Activated CD4-positive, alpha-beta T cell treated with anti-CD3 and anti-CD28 coated beads for 48 hours (primary cell): Measurements from ENCODE around the gene GRPEL1.

Source experiments
- DNase-seq: peaks from one replicate; pipeline ENCODE4 v3.0.0-alpha.2; 2020

The GRPEL1 gene

GRCh38 chr4:7067452-7068278 is at the start of gene GRPEL1:
TSS of gene GRPEL1 (minus strand) at chr4:7068064. CDS start at chr4:7068032, 32 bp downstream.
- DNase-seq, result peak; percentile 100

- no peak for DNase-seq
Observed at GRCh38 chr4:7116705-7117104, 48.8 kb upstream of the GRPEL1 start.

- DNase-seq, result no peak
Observed at GRCh38 chr4:7115557-7116340, 47.9 kb upstream of the GRPEL1 start.

- DNase-seq, result no peak
Observed at GRCh38 chr4:7112656-7113055, 44.8 kb upstream of the GRPEL1 start.

GRCh38 chr4:7111441-7111840 is 43.6 kb upstream of the GRPEL1 start:
- DNase-seq, result no peak

- DNase-seq, result no peak
Observed at GRCh38 chr4:7110546-7110945, 42.7 kb upstream of the GRPEL1 start.

GRCh38 chr4:7109169-7109568 is 41.3 kb upstream of the GRPEL1 start:
- no peak for DNase-seq

GRCh38 chr4:7108660-7109059 is 40.8 kb upstream of the GRPEL1 start:
- no peak for DNase-seq

GRCh38 chr4:7108046-7108625 is 40.3 kb upstream of the GRPEL1 start:
- DNase-seq, result no peak

GRCh38 chr4:7107166-7107905 is 39.5 kb upstream of the GRPEL1 start:
- no peak for DNase-seq

- no peak for DNase-seq
Observed at GRCh38 chr4:7105276-7105675, 37.4 kb upstream of the GRPEL1 start.

GRCh38 chr4:7104366-7105031 is 36.6 kb upstream of the GRPEL1 start:
- no peak for DNase-seq

- DNase-seq, result no peak
Observed at GRCh38 chr4:7103607-7104365, 35.9 kb upstream of the GRPEL1 start.

GRCh38 chr4:7103031-7103606 is 35.3 kb upstream of the GRPEL1 start:
- DNase-seq, result peak; percentile 88

GRCh38 chr4:7102516-7102909 is 34.6 kb upstream of the GRPEL1 start:
- peak; percentile 16 for DNase-seq

- peak; percentile 72 for DNase-seq
Observed at GRCh38 chr4:7101692-7102515, 34.0 kb upstream of the GRPEL1 start.

GRCh38 chr4:7096236-7096635 is 28.4 kb upstream of the GRPEL1 start:
- no peak for DNase-seq

- DNase-seq, result no peak
Observed at GRCh38 chr4:7095611-7096155, 27.8 kb upstream of the GRPEL1 start.

- DNase-seq, result no peak
Observed at GRCh38 chr4:7094916-7095315, 27.1 kb upstream of the GRPEL1 start.

- DNase-seq, result no peak
Observed at GRCh38 chr4:7092026-7092425, 24.2 kb upstream of the GRPEL1 start.
